HEK293 (cell line): ENCODE results near the gene NSMCE3.

Source experiments
- CTCF ChIA-PET: fragments of 350-600 bp; formaldehyde crosslinking; extraction: SDS; loops from one replicate; lab custom pipeline; 2021; ENCODE audit warnings: antibody characterized with exemption; lab: Yijun Ruan, JAX
- POLR2A ChIA-PET: fragments of 300-600 bp; formaldehyde crosslinking; extraction: SDS; loops from one replicate; lab custom pipeline; 2020; ENCODE audit warnings: antibody characterized with exemption, inconsistent platforms; lab: Yijun Ruan, JAX
- H3K27ac ChIP-seq: fragments of 200-500 bp; sonication (Bioruptor generic); 2 replicates; pipeline ENCODE4 v1.5.1; 2014; ENCODE audit warnings: low read depth, low read length, control low read depth, inconsistent platforms; ENCODE audit errors: extremely low read depth
- H3K36me3 ChIP-seq, 2 experiments: fragments of 200-500 bp in 1 of 2; sonication (Bioruptor generic) in 1 of 2; 1 replicate in 1 of 2; 2 replicates in 1 of 2; pipeline ENCODE4 v1.5.1; 2014 to 2017; ENCODE audit warnings: inconsistent platforms in 2 of 2, low read length in 2 of 2; ENCODE audit not compliant: control insufficient read depth in 2 of 2, insufficient read depth in 1 of 2
- H3K4me1 ChIP-seq: fragments of 200-500 bp; sonication (Bioruptor generic); 2 replicates; pipeline ENCODE4 v1.5.1; 2014; ENCODE audit warnings: mild to moderate bottlenecking, low read length, inconsistent platforms; ENCODE audit not compliant: control insufficient read depth, insufficient read depth
- H3K4me3 ChIP-seq: 2 replicates; pipeline ENCODE4 v1.5.1; 2011; ENCODE audit warnings: low read depth, mild to moderate bottlenecking, control low read depth, low read length, moderate library complexity
- H3K9me3 ChIP-seq: fragments of 200-500 bp; sonication (Bioruptor generic); 2 replicates; pipeline ENCODE4 v1.5.1; 2014; ENCODE audit warnings: low read depth, low read length, inconsistent platforms; ENCODE audit not compliant: control insufficient read depth, insufficient read depth
- BCL11A ChIP-seq: fragments of 450-650 bp; formaldehyde crosslinking; IDR thresholded peaks from 2 replicates; pipeline ENCODE4 v1.5.1; 2016; ENCODE audit warnings: low read depth, missing biosample characterization, missing genetic modification characterization
- FEZF1 ChIP-seq: fragments of 450-650 bp; formaldehyde crosslinking; IDR thresholded peaks from 2 replicates; pipeline ENCODE4 v1.5.1; 2016; ENCODE audit warnings: missing biosample characterization, missing genetic modification characterization
- GLIS1 ChIP-seq: fragments of 450-650 bp; formaldehyde crosslinking; IDR thresholded peaks from 2 replicates; pipeline ENCODE4 v1.5.1; 2016; ENCODE audit warnings: missing biosample characterization, missing genetic modification characterization
- HOXC10 ChIP-seq: sonication (generic); formaldehyde crosslinking; IDR thresholded peaks from 2 replicates; pipeline ENCODE4 v1.8.1; 2023; ENCODE audit warnings: mild to moderate bottlenecking, missing genetic modification reagents
- KLF7 ChIP-seq: fragments of 450-650 bp; formaldehyde crosslinking; IDR thresholded peaks from 2 replicates; pipeline ENCODE4 v1.5.1; 2016; ENCODE audit warnings: missing biosample characterization, missing genetic modification characterization, borderline replicate concordance
- SALL2 ChIP-seq: fragments of 450-650 bp; formaldehyde crosslinking; IDR thresholded peaks from 2 replicates; pipeline ENCODE4 v1.5.0; 2017; ENCODE audit warnings: missing biosample characterization, mild to moderate bottlenecking, missing genetic modification characterization, borderline replicate concordance
- ZBTB20 ChIP-seq: fragments of 450-650 bp; formaldehyde crosslinking; IDR thresholded peaks from 2 replicates; pipeline ENCODE4 v1.5.1; 2016; ENCODE audit warnings: missing biosample characterization, missing genetic modification characterization
- ZBTB21 ChIP-seq: fragments of 450-650 bp; formaldehyde crosslinking; IDR thresholded peaks from 2 replicates; pipeline ENCODE4 v1.5.1; 2017; ENCODE audit warnings: missing biosample characterization, missing genetic modification characterization
- ZBTB7A ChIP-seq: fragments of 450-650 bp; formaldehyde crosslinking; IDR thresholded peaks from 2 replicates; pipeline ENCODE4 v1.5.1; 2016; ENCODE audit warnings: low read depth, missing biosample characterization, missing genetic modification characterization
- ZNF112 ChIP-seq: fragments of 450-650 bp; formaldehyde crosslinking; IDR thresholded peaks from 2 replicates; pipeline ENCODE4 v1.5.0; 2017; ENCODE audit warnings: missing biosample characterization, missing genetic modification characterization
- ZNF155 ChIP-seq: fragments of 450-650 bp; formaldehyde crosslinking; IDR thresholded peaks from 2 replicates; pipeline ENCODE4 v1.5.1; 2016; ENCODE audit warnings: missing biosample characterization, missing genetic modification characterization
- ZNF16 ChIP-seq: fragments of 450-650 bp; formaldehyde crosslinking; IDR thresholded peaks from 2 replicates; pipeline ENCODE4 v1.5.1; 2016; ENCODE audit warnings: low read depth, missing biosample characterization, missing genetic modification characterization
- ZNF214 ChIP-seq: fragments of 450-650 bp; formaldehyde crosslinking; IDR thresholded peaks from 2 replicates; pipeline ENCODE4 v1.5.1; 2017; ENCODE audit warnings: missing biosample characterization, mild to moderate bottlenecking, missing genetic modification characterization, borderline replicate concordance
- ZNF23 ChIP-seq: fragments of 450-650 bp; formaldehyde crosslinking; IDR thresholded peaks from 2 replicates; pipeline ENCODE4 v1.5.1; 2016; ENCODE audit warnings: missing biosample characterization, missing genetic modification characterization, borderline replicate concordance
- ZNF274 ChIP-seq, 2 experiments: fragments of 200-500 bp in 1 of 2; fragments of 450-650 bp in 1 of 2; sonication (Bioruptor generic) in 1 of 2; formaldehyde crosslinking in 1 of 2; IDR thresholded peaks; 2 replicates each; pipeline versions ENCODE4 v1.5.1 to v1.6.1; 2014 to 2016; ENCODE audit warnings: borderline replicate concordance in 1 of 2, inconsistent platforms in 1 of 2, low read length in 1 of 2, missing biosample characterization in 1 of 2, missing genetic modification characterization in 1 of 2
- ZNF518A ChIP-seq: fragments of 450-650 bp; formaldehyde crosslinking; conservative IDR thresholded peaks from 2 replicates; pipeline ENCODE4 v1.5.1; 2016; ENCODE audit warnings: low read depth, missing biosample characterization, missing genetic modification characterization
- ZNF623 ChIP-seq: fragments of 450-650 bp; formaldehyde crosslinking; IDR thresholded peaks from 2 replicates; pipeline ENCODE4 v1.5.1; 2016; ENCODE audit warnings: missing biosample characterization, missing genetic modification characterization
- ZNF692 ChIP-seq: fragments of 450-650 bp; formaldehyde crosslinking; IDR thresholded peaks from 2 replicates; pipeline ENCODE4 v1.5.1; 2016; ENCODE audit warnings: missing biosample characterization, missing genetic modification characterization
- ZNF704 ChIP-seq: fragments of 450-650 bp; formaldehyde crosslinking; IDR thresholded peaks from 2 replicates; pipeline ENCODE4 v1.5.1; 2016; ENCODE audit warnings: missing biosample characterization, missing genetic modification characterization
- ZNF830 ChIP-seq: fragments of 450-650 bp; IDR thresholded peaks from 2 replicates; pipeline ENCODE4 v1.5.0; 2018; ENCODE audit warnings: missing biosample characterization, missing genetic modification characterization, low read depth, mild to moderate bottlenecking, moderate library complexity
- ZSCAN16 ChIP-seq: fragments of 450-650 bp; formaldehyde crosslinking; IDR thresholded peaks from 2 replicates; pipeline ENCODE4 v1.5.1; 2016; ENCODE audit warnings: missing biosample characterization, missing genetic modification characterization

Gene NSMCE3

GRCh38 chr15:29223640-29224039 is 46.0 kb downstream of the NSMCE3 start:
- Histone ChIP-seq H3K9me3 (no peaks in the 10 kb centered on the region), H3K36me3 (no peaks in the 10 kb centered on the region), H3K4me3 (no peak overlapping the region), H3K4me1 (no peaks in the 10 kb centered on the region), H3K27ac (no peak overlapping the region)
- TF ChIP-seq ZNF214 (tag by site-specific recombination) = no peak
- TF ChIP-seq FEZF1 (tag by site-specific recombination) = no peak
- TF ChIP-seq HOXC10 (CRISPR knock-in tag) = no peak
- no peak for TF ChIP-seq ZSCAN16 (tag by site-specific recombination)
- TF ChIP-seq ZBTB20 (tag by site-specific recombination) = no peak
- POLR2A ChIA-PET = no interaction called here
- CTCF ChIA-PET = interaction anchor here (1.4 kb wide), 1 partner anchor 84 kb away, joined by 3 read pairs; no protein-coding TSS in a partner anchor

- Histone ChIP-seq H3K36me3 (no peaks in the 10 kb centered on the region), H3K4me1 (no peaks in the 10 kb centered on the region), H3K9me3 (no peaks in the 10 kb centered on the region), H3K27ac (no peak overlapping the region), H3K4me3 (no peak overlapping the region)
- ChIA-PET CTCF (interaction anchor here (0.6 kb wide), 1 partner anchor 30 kb away, joined by 4 read pairs; no protein-coding TSS in a partner anchor), POLR2A (no interaction called here)
- TF ChIP-seq ZNF274 (IDR thresholded peaks at IDR 0.05; ENCODE audit: low read length) (no peak), ZNF274 (tag by site-specific recombination; IDR thresholded peaks at IDR 0.05; ENCODE audit: borderline replicate concordance) (no peak), ZNF16 (tag by site-specific recombination) (no peak), ZBTB21 (tag by site-specific recombination) (no peak), GLIS1 (tag by site-specific recombination) (no peak), KLF7 (tag by site-specific recombination) (no peak), ZNF692 (tag by site-specific recombination) (no peak), ZNF704 (tag by site-specific recombination) (no peak), ZNF112 (no peak), ZNF830 (tag by site-specific recombination) (no peak), ZNF23 (tag by site-specific recombination) (no peak), ZNF518A (tag by site-specific recombination) (no peak), ZNF155 (tag by site-specific recombination) (no peak), SALL2 (no peak), BCL11A (tag by site-specific recombination) (no peak), ZBTB7A (no peak), ZNF623 (no peak)
Observed at GRCh38 chr15:29222129-29222853, 47.3 kb downstream of the NSMCE3 start.
